IPS-20b (cell line): ENCODE measurements around the gene TIMM22.

Experiments used
- H3K27ac ChIP-seq: one replicate; pipeline ENCODE4 v1.5.1; 2013; ENCODE audit warnings: low read length
- H3K27me3 ChIP-seq: 2 replicates; pipeline ENCODE4 v1.6.1; 2013; ENCODE audit warnings: mild to moderate bottlenecking, low read length, inconsistent platforms; ENCODE audit not compliant: insufficient read depth
- H3K36me3 ChIP-seq: 2 replicates; pipeline ENCODE4 v1.6.1; 2013; ENCODE audit warnings: low read depth, mild to moderate bottlenecking, inconsistent platforms, low read length, moderate library complexity; ENCODE audit not compliant: insufficient read depth
- H3K4me1 ChIP-seq: 2 replicates; pipeline ENCODE4 v1.6.1; 2013; ENCODE audit warnings: mild to moderate bottlenecking, control low read depth, inconsistent platforms, low read length, moderate library complexity; ENCODE audit not compliant: insufficient read depth
- H3K4me3 ChIP-seq: 2 replicates; pipeline ENCODE4 v1.5.1; 2013; ENCODE audit warnings: mild to moderate bottlenecking, low read length, inconsistent platforms
- H3K9ac ChIP-seq: 2 replicates; pipeline ENCODE4 v1.6.1; 2013; ENCODE audit warnings: low read depth, mild to moderate bottlenecking, inconsistent platforms, low read length, moderate library complexity
- H3K9me3 ChIP-seq: 2 replicates; pipeline ENCODE4 v1.6.1; 2013; ENCODE audit warnings: mild to moderate bottlenecking, low read depth, low read length, inconsistent platforms; ENCODE audit not compliant: insufficient read depth

Gene TIMM22

GRCh38 chr17:1012823-1013728, 16.1 kb downstream of the TIMM22 start:
- H3K36me3 ChIP-seq = peaks cover 10% of the 10 kb centered on the region; the same call in 1 of the 2 replicates
- H3K9me3 ChIP-seq = no peaks in the 10 kb centered on the region
- no peaks in the 10 kb centered on the region for H3K27me3 ChIP-seq
- H3K4me1 ChIP-seq = no peaks in the 10 kb centered on the region
- no peak overlapping the region for H3K27ac ChIP-seq
- no peak overlapping the region for H3K4me3 ChIP-seq
- H3K9ac ChIP-seq = no peak overlapping the region

- Histone ChIP-seq H3K4me3 (no peak overlapping the region), H3K9me3 (no peaks in the 10 kb centered on the region), H3K4me1 (no peaks in the 10 kb centered on the region), H3K9ac (no peak overlapping the region), H3K27me3 (no peaks in the 10 kb centered on the region), H3K27ac (no peak overlapping the region), H3K36me3 (peaks cover 6% of the 10 kb centered on the region; the same call in 1 of the 2 replicates)
Observed at GRCh38 chr17:1013729-1014090, 16.8 kb downstream of the TIMM22 start.

GRCh38 chr17:1018547-1018946, 21.6 kb downstream of the TIMM22 start:
- no peaks in the 10 kb centered on the region for H3K4me1 ChIP-seq
- no peaks in the 10 kb centered on the region for H3K27me3 ChIP-seq
- no peaks in the 10 kb centered on the region for H3K9me3 ChIP-seq
- no peak overlapping the region for H3K27ac ChIP-seq
- H3K9ac ChIP-seq = no peak overlapping the region
- no peaks in the 10 kb centered on the region for H3K36me3 ChIP-seq
- no peak overlapping the region for H3K4me3 ChIP-seq

GRCh38 chr17:1019451-1019850, 22.5 kb downstream of the TIMM22 start:
- H3K9ac ChIP-seq = no peak overlapping the region
- H3K4me1 ChIP-seq = no peaks in the 10 kb centered on the region
- no peaks in the 10 kb centered on the region for H3K36me3 ChIP-seq
- no peaks in the 10 kb centered on the region for H3K27me3 ChIP-seq
- no peaks in the 10 kb centered on the region for H3K9me3 ChIP-seq
- H3K4me3 ChIP-seq = no peak overlapping the region
- no peak overlapping the region for H3K27ac ChIP-seq

GRCh38 chr17:1021147-1021546, 24.2 kb downstream of the TIMM22 start:
- Histone ChIP-seq H3K36me3 (no peaks in the 10 kb centered on the region), H3K27ac (no peak overlapping the region), H3K9me3 (no peaks in the 10 kb centered on the region), H3K9ac (no peak overlapping the region), H3K4me1 (no peaks in the 10 kb centered on the region), H3K4me3 (no peak overlapping the region), H3K27me3 (no peaks in the 10 kb centered on the region)

- no peaks in the 10 kb centered on the region for H3K36me3 ChIP-seq
- H3K27me3 ChIP-seq = no peaks in the 10 kb centered on the region
- H3K9ac ChIP-seq = no peak overlapping the region
- no peak overlapping the region for H3K27ac ChIP-seq
- no peaks in the 10 kb centered on the region for H3K9me3 ChIP-seq
- no peaks in the 10 kb centered on the region for H3K4me1 ChIP-seq
- no peak overlapping the region for H3K4me3 ChIP-seq
Observed at GRCh38 chr17:1022278-1023024, 25.5 kb downstream of the TIMM22 start.

GRCh38 chr17:1024076-1024475, 27.1 kb downstream of the TIMM22 start:
- no peak overlapping the region for H3K9ac ChIP-seq
- H3K9me3 ChIP-seq = no peaks in the 10 kb centered on the region
- no peaks in the 10 kb centered on the region for H3K27me3 ChIP-seq
- H3K36me3 ChIP-seq = no peaks in the 10 kb centered on the region
- H3K27ac ChIP-seq = no peak overlapping the region
- no peak overlapping the region for H3K4me3 ChIP-seq
- no peaks in the 10 kb centered on the region for H3K4me1 ChIP-seq

GRCh38 chr17:1025733-1026598, 29.0 kb downstream of the TIMM22 start:
- Histone ChIP-seq H3K27ac (no peak overlapping the region), H3K4me1 (no peaks in the 10 kb centered on the region), H3K9ac (no peak overlapping the region), H3K36me3 (no peaks in the 10 kb centered on the region), H3K4me3 (no peak overlapping the region), H3K9me3 (no peaks in the 10 kb centered on the region), H3K27me3 (peaks cover 8% of the 10 kb centered on the region)

GRCh38 chr17:1026599-1026975, 29.7 kb downstream of the TIMM22 start:
- H3K27me3 ChIP-seq = peaks cover 11% of the 10 kb centered on the region
- H3K4me1 ChIP-seq = no peaks in the 10 kb centered on the region
- no peak overlapping the region for H3K27ac ChIP-seq

GRCh38 chr17:1027044-1027443, 30.1 kb downstream of the TIMM22 start:
- H3K36me3 ChIP-seq = no peaks in the 10 kb centered on the region
- H3K27me3 ChIP-seq = peaks cover 13% of the 10 kb centered on the region
- H3K27ac ChIP-seq = no peak overlapping the region
- H3K4me1 ChIP-seq = no peaks in the 10 kb centered on the region
- H3K9me3 ChIP-seq = no peaks in the 10 kb centered on the region
- no peak overlapping the region for H3K9ac ChIP-seq
- H3K4me3 ChIP-seq = no peak overlapping the region

More at GRCh38 chr17:1026599-1026975, 29.7 kb downstream of the TIMM22 start:
- no peak overlapping the region for H3K4me3 ChIP-seq
- no peak overlapping the region for H3K9ac ChIP-seq
- no peaks in the 10 kb centered on the region for H3K9me3 ChIP-seq
- no peaks in the 10 kb centered on the region for H3K36me3 ChIP-seq

- Histone ChIP-seq H3K27me3 (peaks cover 27% of the 10 kb centered on the region), H3K9me3 (no peaks in the 10 kb centered on the region), H3K4me1 (peaks cover 4% of the 10 kb centered on the region; the same call in 1 of the 2 replicates), H3K27ac (no peak overlapping the region), H3K36me3 (no peaks in the 10 kb centered on the region), H3K4me3 (no peak overlapping the region), H3K9ac (no peak overlapping the region)
Observed at GRCh38 chr17:1029196-1029921, 32.4 kb downstream of the TIMM22 start.
